ENCODE data around the gene ATP9B. TPM values are rescaled to one million over a fixed set of nuclear protein-coding genes. Genes with fewer than 3 reads are reported as not detected.
A peak's percentile ranks its signal among the peaks of the same experiment; 100 is the strongest.

Gene ATP9B
- total and polyA plus RNA-seq, 3 donors from 2014 or later, result 32.4 to 113 (median 78.2) TPM

DNA sequence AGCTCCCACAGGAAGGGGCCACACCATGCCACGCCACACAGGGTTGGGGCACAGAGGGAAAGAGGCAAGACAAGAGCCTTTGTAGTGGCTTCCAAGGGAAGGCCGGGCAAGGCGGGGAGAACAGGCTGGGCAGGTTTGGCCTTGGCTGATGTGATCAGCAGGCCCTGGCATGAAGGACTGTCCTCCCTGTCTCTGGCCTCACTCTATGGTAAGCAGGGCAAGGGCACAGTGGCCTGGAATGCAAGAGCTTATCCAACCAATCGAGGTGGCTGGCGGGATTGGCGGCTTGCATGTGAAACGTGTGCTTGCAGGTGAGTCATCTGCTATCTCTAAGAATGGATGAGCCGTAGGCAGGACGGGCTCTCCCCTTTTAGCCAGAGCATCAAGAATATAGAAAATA lies 6.4 kb upstream of the ATP9B start:
- Histone ChIP-seq H3K4me3 (no peak overlapping the region), H3K27me3 (no peaks in the 10 kb centered on the region), H3K27ac (no peak overlapping the region), H3K4me1 (no peaks in the 10 kb centered on the region), H3K36me3 (ENCODE audit: low read depth, missing control alignments) (no peaks in the 10 kb centered on the region), H3K9me3 (no peaks in the 10 kb centered on the region)
- DNase-seq, result no peak
- WGBS, 2 donors, result 81 to 88% methylated on average over 9 of the region's 9 CpGs
- TF ChIP-seq, protein P1, sequence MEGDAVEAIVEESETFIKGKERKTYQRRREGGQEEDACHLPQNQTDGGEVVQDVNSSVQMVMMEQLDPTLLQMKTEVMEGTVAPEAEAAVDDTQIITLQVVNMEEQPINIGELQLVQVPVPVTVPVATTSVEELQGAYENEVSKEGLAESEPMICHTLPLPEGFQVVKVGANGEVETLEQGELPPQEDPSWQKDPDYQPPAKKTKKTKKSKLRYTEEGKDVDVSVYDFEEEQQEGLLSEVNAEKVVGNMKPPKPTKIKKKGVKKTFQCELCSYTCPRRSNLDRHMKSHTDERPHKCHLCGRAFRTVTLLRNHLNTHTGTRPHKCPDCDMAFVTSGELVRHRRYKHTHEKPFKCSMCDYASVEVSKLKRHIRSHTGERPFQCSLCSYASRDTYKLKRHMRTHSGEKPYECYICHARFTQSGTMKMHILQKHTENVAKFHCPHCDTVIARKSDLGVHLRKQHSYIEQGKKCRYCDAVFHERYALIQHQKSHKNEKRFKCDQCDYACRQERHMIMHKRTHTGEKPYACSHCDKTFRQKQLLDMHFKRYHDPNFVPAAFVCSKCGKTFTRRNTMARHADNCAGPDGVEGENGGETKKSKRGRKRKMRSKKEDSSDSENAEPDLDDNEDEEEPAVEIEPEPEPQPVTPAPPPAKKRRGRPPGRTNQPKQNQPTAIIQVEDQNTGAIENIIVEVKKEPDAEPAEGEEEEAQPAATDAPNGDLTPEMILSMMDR (IDR thresholded peaks at IDR 0.05), result no peak
- TF ChIP-seq POLR2A (IDR thresholded peaks at IDR 0.05), result no peak
- intact Hi-C loops (cut with DNase I; ENCODE audit: low total_unique reads), result no loop called here

DNA sequence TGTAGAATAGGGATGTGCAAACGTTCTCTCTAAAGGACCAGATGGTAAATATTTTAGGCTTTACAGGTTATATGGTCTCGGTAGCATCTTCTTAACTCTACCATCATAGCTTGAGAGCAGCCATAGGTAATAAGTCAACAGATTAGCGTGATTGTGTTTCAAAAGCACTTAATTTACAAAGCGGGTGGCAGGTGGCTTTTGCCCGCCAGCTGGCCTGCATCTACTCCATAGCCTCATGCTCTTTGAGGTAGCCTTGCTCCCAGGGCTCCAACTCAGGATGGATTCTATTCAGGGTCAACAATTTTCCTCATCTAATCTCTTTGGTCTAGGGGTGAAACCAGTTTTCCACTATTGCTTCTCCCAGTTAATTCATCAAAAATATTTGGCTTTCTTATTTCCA lies 5.0 kb upstream of the ATP9B start:
- H3K27ac ChIP-seq, result no peak overlapping the region
- no peaks in the 10 kb centered on the region for H3K9me3 ChIP-seq
- H3K4me1 ChIP-seq, result no peaks in the 10 kb centered on the region
- DNase-seq, result no peak
- H3K36me3 ChIP-seq (ENCODE audit: low read depth, missing control alignments), result no peaks in the 10 kb centered on the region
- no peaks in the 10 kb centered on the region for H3K27me3 ChIP-seq
- TF ChIP-seq, protein P1 (IDR thresholded peaks at IDR 0.05), result no peak
- TF ChIP-seq POLR2A (IDR thresholded peaks at IDR 0.05), result no peak
- H3K4me3 ChIP-seq, result no peak overlapping the region
- intact Hi-C loops (cut with DNase I; ENCODE audit: low total_unique reads), result no loop called here
- 81 to 87% methylated on average over 5 of the region's 5 CpGs for WGBS, 2 donors

DNA sequence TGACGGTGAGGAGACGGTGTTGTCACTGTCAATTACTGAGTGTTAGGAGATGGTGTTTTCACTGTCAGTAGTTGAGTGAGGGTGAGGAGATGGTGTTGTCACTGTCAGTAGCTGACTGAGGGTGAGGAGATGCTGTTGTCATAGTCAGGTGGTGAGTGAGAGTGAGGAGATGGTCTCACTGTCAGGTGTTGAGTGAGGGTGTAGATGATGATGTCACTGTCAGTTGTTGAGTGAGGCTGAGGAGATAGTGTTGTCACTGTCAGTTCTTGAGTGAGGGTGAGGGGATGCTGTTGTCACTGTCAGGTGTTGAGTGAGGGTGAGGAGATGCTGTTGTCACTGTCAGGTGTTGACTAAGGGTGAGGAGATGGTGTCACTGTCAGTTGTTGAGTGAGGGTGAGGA lies 3.4 kb upstream of the ATP9B start:
- TF ChIP-seq, protein P1 (IDR thresholded peaks at IDR 0.05), result no peak
- TF ChIP-seq POLR2A (IDR thresholded peaks at IDR 0.05), result no peak
- Histone ChIP-seq H3K27me3 (no peaks in the 10 kb centered on the region), H3K4me1 (peaks cover 6% of the 10 kb centered on the region), H3K4me3 (no peak overlapping the region), H3K9me3 (no peaks in the 10 kb centered on the region), H3K36me3 (ENCODE audit: low read depth, missing control alignments) (no peaks in the 10 kb centered on the region), H3K27ac (no peak overlapping the region)
- 86 to 96% methylated on average over 2 of the region's 2 CpGs for WGBS, 2 donors
- intact Hi-C loops (cut with DNase I; ENCODE audit: low total_unique reads), result no loop called here
- no peak for DNase-seq

DNA sequence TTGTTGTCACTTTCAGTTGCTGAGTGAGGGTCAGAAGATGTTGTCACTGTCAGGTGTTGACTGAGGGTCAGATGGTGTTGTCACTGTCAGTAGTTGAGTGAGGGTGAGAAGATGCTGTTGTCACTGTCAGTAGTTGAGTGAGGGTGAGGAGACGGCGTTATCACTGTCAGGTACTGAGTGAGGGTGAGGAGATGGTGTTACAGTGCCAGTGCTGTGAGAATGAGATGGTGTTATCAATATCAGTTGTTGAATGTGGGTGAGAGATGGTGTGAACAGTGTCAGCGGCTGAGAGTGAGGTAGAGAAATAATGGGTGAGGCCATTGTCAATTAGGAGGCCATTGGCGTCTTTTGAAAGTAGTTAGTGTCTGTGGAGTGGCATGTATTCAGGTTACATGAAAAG lies 1.6 kb upstream of the ATP9B start:
- Histone ChIP-seq H3K27ac (peak overlapping the region in 1 of 2 donors; percentile 97), H3K4me1 (peaks cover 6% of the 10 kb centered on the region), H3K36me3 (ENCODE audit: low read depth, missing control alignments) (no peaks in the 10 kb centered on the region), H3K9me3 (no peaks in the 10 kb centered on the region), H3K27me3 (no peaks in the 10 kb centered on the region), H3K4me3 (peak overlapping the region in 1 of 2 donors; percentile 100)
- TF ChIP-seq, protein P1 (IDR thresholded peaks at IDR 0.05), result no peak
- DNase-seq, result no peak
- intact Hi-C loops (cut with DNase I; ENCODE audit: low total_unique reads), result no loop called here
- 64 to 80% methylated on average over 4 of the region's 4 CpGs for WGBS, 2 donors

DNA sequence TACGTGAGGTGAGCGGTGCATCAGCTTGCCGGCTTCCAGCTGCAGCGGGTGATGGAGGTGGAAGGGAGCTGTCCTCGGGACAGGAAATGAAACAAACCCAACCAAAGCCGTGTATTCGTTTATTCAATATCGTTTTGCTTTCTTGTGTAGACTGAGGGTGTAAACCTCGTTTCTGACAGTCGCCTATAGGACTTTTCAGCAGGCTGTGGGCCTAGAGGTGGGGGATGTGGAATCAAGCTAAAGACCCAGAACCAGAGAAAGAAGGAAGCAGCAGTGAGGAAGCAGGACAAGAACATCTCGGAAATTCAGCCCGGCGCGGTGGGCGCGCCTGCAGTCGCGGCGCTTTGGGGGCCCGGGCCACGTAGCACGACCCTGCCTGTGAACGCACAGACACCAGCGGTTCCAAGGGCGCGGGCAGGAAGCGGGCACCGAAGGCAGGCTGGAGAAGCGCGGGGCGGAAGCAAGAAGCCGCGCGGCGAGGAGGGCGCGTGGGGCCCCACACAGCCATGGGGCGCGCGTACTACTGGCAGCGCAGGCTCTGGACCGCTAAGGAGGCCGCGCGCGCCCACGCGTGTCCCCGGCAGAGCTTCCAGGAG lies 755 bp upstream of the ATP9B start:
- TF ChIP-seq, protein P1 (IDR thresholded peaks at IDR 0.05), result no peak
- TF ChIP-seq POLR2A (IDR thresholded peaks at IDR 0.05), result no peak
- no peaks in the 10 kb centered on the region for H3K36me3 ChIP-seq (ENCODE audit: low read depth, missing control alignments)
- intact Hi-C loops (cut with DNase I; ENCODE audit: low total_unique reads), result no loop called here

More for the DNA sequence above, 755 bp upstream of the ATP9B start:
- Histone ChIP-seq H3K4me1 (peaks cover 6% of the 10 kb centered on the region), H3K27ac (peak overlapping the region; percentile 88 to 97), H3K27me3 (no peaks in the 10 kb centered on the region), H3K9me3 (no peaks in the 10 kb centered on the region), H3K4me3 (peak overlapping the region; percentile 90 to 100)
- WGBS, 2 donors, result 11 to 12% methylated on average over 31 to 37 of the region's 49 CpGs
- peak; percentile 27 for DNase-seq
